LHCN-M2 (cell line): ENCODE results near the gene TNFRSF14. TPM values are rescaled to one million over a fixed set of nuclear protein-coding genes. Genes with fewer than 3 reads are reported as not detected.

Experiments
- DNase-seq: peaks from one replicate; pipeline ENCODE4 v3.0.0-alpha.2; 2012; ENCODE audit warnings: low read depth
- total RNA-seq: library from RNA; depleted of rRNA; stranded (reverse); fragments of >200 nt; gene quantifications from 2 replicates; pipeline ENCODE4 v1.2.3, GENCODE V29; 2014

Gene TNFRSF14
- total RNA-seq, 1 experiment from 2014 or later = 13.1 TPM

- peak; percentile 98 for DNase-seq
These were observed 30.2 kb downstream of the TNFRSF14 start, which contains the start of gene PRXL2B for GRCh38 chr1:2586154-2587070. PRXL2B (plus strand) TSS chr1:2586777; CDS start chr1:2586886, 109 bp downstream.

- peak; percentile 16 for DNase-seq
These were observed 31.1 kb downstream of the TNFRSF14 start for GRCh38 chr1:2587071-2587859.

- DNase-seq = no peak
These were observed 31.8 kb downstream of the TNFRSF14 start for GRCh38 chr1:2587860-2588571.

- DNase-seq = no peak
These were observed 32.7 kb downstream of the TNFRSF14 start for GRCh38 chr1:2588661-2589430.

GRCh38 chr1:2589431-2590232 lies 33.5 kb downstream of the TNFRSF14 start:
- no peak for DNase-seq

- DNase-seq = no peak
These were observed 34.3 kb downstream of the TNFRSF14 start for GRCh38 chr1:2590233-2591141.

GRCh38 chr1:2591233-2591580 lies 35.0 kb downstream of the TNFRSF14 start:
- DNase-seq = no peak

- DNase-seq = no peak
These were observed 35.5 kb downstream of the TNFRSF14 start for GRCh38 chr1:2591581-2592261.

- no peak for DNase-seq
These were observed 36.5 kb downstream of the TNFRSF14 start for GRCh38 chr1:2592672-2593071.

GRCh38 chr1:2593251-2593878 lies 37.2 kb downstream of the TNFRSF14 start:
- no peak for DNase-seq

GRCh38 chr1:2594001-2594640 lies 38.0 kb downstream of the TNFRSF14 start:
- DNase-seq = no peak

- no peak for DNase-seq
These were observed 38.5 kb downstream of the TNFRSF14 start for GRCh38 chr1:2594641-2595131.

GRCh38 chr1:2595261-2595811 lies 39.2 kb downstream of the TNFRSF14 start:
- no peak for DNase-seq

GRCh38 chr1:2595812-2596529 lies 39.8 kb downstream of the TNFRSF14 start:
- DNase-seq = no peak

- no peak for DNase-seq
These were observed 40.6 kb downstream of the TNFRSF14 start for GRCh38 chr1:2596530-2597333.
